T47D (cell line): Measurements from ENCODE around the gene RELL2.

Source experiments
- DNase-seq, 2 experiments: peaks; one replicate each; pipeline versions ENCODE4 v3.0.0 to v3.0.0-alpha.2; 2011 to 2012; ENCODE audit warnings: low read depth in 1 of 2, low spot score in 1 of 2
- JUND ChIP-seq: IDR thresholded peaks from 2 replicates; pipeline ENCODE4 v1.6.1; 2012; ENCODE audit warnings: low read depth
- in situ Hi-C: cut with HindIII; loops from 2 replicates; pipeline ENCODE4 v1.10.0; 2016; ENCODE audit warnings: low sequenced_read_pairs, low pct_unique_long_range_greater_than_20kb

RELL2 gene

DNA sequence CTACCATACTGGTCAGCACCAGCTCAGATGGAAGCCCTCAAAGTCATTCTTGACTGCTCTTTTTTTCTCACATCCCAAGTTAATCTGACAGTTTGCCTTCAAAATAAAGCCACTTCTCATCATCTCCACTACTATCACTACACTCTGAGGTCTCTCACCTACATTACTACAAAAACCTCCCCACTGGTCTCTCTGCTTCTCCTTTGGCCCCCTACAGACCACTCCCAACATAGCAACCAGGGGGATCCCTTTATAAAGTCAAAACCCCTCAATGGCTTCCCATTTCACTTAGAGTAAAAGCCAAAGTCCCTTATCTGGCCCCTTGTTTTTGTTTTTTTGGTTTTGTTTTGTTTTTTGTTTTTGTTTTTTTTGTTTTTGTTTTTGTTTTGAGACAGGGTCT is 40.6 kb downstream of the RELL2 start:
- in situ Hi-C loops, result no loop called here
- DNase-seq, result no peak
- no peak for TF ChIP-seq JUND

DNA sequence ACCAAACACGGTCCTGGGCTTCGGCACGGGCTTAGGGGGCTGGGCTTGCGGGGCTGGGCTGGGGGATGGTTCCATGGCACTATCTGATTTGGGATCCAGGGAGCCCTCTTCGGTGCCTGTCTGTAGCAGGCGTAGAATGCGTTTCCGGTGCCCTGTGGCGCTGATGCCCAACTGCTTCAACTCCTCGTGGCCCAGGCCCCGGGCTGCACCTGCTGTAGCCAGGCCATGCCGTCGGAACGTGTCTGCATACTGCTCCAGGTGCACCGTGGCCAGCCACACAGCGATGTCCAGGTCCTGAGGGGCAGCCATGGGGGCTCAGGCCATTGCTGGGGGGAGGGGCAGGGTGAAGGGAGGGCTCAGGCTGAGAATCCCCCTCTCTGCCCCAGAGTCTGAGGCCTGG is 43.4 kb downstream of the RELL2 start:
- DNase-seq, result no peak
- in situ Hi-C loops, result no loop called here
- no peak for TF ChIP-seq JUND

DNA sequence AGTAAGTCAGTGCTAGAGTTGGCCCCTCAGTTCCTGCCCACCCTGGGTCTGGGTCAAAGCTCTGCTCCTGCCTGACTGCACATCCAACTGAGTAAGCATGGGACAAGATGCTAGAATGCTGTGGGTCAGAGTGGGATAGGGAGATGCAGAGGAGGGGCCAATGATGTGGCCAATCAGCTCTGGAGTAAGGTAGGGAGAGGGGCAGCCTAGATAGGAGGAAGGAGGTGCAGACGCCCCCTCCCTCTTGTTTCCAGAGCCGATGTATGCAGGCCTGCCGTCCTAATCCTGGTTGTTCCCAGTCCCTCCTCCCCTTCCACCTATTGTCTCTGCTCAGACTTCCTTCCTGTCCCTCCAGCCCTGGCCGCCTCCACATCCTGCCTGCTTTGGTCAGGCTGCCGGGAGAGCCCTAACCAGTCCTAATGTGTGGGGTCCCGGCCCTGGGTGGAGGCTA is 44.0 kb downstream of the RELL2 start:
- in situ Hi-C loops, result no loop called here
- no peak for TF ChIP-seq JUND
- no peak for DNase-seq

DNA sequence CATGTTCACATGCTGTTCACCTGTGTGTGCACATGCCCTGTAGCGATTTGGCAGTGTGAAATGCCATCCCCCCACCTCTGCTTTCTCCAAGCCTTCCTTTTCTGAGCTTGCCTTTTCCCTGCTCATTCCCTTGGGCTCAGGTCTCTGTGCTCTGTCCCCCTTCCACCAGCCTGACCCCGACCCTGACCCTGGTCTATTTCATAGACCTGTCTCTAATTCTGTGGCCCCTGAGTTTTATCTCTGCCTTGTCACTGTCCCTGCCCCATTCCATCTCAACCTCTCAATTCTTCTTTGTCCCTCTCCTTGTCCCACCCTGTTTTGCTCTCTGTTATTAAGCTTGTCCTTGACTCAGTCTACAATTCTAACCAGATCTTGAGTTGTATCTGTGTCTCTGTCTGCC is 44.5 kb downstream of the RELL2 start:
- TF ChIP-seq JUND, result no peak
- no peak for DNase-seq
- in situ Hi-C loops, result no loop called here

DNA sequence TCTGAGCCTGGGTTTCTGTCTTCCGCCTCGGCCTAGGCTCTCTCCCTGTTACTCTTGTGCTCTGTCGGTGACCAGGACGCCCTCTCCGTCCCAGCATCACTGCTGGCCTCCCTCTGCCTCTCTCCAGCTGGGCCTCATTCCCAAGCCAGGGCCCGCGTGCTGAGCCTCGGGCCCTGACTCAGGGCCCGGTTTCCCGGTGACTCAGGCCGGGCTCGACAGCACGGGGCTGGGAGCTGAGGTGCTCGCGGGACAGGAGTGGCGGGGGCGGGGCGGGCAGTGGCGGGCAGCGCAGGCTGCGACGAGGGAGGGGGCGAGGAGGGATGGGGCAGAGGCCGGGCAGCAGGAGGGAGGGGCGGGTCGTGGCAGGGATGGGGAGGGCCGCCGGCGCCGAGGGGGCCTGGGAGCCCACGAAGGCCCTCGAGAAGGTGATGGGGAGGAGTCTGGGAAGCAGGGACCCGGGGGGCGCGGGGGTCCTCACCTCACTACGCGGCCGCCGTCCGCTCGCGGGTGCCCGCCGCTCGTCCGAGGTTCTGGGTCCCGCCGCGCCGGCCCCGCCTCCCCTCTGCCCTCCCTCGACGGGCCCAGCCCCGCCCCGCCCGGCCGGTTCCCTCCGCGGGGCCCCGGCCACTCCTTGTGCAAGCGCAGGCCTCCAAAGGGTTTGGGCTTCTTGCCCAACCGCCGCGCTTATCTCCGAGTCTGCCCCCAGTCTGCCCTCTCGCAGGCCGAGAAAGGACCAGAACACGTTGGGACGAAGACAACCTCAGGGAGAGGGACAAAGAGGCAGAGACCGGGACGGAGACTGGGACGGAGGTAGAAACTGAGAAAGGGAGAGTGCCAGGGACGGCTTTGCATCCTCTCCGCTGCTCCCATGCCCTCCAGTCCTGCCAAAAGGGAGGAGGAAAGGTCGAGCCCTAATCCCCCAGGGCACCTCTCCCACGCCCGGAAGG is 45.2 kb downstream of the RELL2 start, which contains the start of gene ARAP3:
TSS of gene ARAP3 (minus strand) at position 536 of the 947 bp plus-strand sequence. CDS start 1,744 bp downstream, outside the sequence.
- in situ Hi-C loops, result no loop called here
- peak; percentile 48 to 60 for DNase-seq
- TF ChIP-seq JUND, result no peak

DNA sequence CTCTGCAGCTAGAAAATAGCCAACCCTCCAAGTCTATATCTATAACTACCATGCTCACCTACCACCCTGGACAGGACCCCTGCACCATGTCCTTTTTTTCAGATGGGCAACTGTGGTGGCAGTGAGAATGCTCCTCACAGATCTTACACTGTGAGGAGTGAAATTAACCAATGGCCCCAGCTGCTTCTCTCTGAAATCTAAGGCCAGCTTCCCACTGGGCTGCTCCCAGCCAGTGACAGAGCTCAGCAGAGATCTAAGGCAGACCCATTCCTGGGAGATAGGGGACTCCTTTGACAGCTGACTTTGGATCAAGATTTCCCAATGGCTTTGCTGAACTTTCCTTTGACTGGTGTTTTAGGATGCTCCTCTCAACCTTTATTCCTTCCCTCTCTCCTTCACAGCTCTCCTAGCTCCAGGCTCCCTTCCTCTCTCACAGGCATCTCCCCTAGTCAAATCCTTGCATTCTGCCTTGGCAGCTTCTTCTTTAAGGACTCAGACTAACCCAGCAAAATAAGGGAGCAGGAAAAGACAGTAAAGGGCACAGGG is 46.9 kb downstream of the RELL2 start:
- DNase-seq, result no peak
- no peak for TF ChIP-seq JUND
- in situ Hi-C loops, result no loop called here

DNA sequence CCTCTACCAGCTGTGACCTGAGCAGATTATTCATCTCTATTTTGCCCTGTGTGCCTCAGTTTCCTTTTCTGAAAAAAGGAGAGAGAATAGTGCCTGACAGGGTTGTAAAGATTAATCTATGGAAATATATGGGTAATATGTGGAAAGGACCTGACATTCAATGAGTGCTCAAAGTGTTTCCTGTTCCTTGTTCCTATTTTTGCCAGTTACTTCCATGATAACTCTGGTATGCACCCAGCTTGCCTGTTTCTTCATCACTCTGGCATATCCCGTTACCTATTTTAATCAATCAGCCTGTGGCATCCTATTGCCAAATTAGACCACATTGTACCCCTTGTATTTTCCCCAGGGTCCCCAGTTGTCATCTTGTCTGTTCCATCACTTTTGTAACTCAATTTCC is 48.8 kb downstream of the RELL2 start:
- TF ChIP-seq JUND, result no peak
- DNase-seq, result no peak
- in situ Hi-C loops, result no loop called here

DNA sequence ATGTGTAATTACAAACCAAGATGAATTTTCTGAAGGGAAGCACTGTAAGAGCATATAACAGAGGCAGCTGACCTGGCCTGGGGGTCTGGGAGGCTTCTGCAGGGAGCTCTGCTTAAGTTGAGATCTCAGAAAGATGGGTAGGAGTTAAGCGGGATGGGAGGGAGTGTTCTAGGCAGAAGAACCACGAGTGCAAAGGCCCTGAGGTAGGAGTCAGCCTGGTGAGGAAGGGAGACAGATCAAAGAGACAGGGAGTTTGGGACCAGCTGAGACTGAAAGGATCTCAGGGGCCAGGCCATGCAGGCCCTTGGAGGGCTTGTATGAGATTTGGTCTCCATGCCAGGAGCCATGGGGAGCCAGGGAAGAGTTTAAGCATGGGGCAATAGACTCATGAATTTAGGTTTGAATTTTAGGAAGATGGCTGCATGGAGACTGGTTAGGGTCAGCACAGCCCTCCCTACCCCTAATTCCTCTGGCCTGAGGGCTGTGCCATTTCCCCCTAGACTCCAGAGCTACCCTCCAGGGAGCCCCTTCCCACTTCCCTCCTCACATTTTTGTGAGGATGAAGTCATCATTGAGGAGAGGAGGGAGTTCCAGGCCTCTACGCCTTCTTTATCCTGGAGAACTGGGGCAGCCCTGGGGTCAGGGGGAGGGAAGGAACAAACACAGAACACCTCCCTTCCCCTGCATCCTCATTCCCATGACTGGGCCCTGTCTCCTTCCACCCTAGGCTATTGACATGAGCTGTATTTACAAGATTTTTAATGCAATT is 50.0 kb downstream of the RELL2 start:
- DNase-seq, result no peak
- in situ Hi-C loops, result no loop called here
- no peak for TF ChIP-seq JUND
